Ishikawa (cell line): ENCODE measurements around the gene PBXIP1.

Source experiments
- CEBPB ChIP-seq: IDR thresholded peaks from 2 replicates; pipeline ENCODE4 v1.6.1; 2012
- CREB1 ChIP-seq: IDR thresholded peaks from 2 replicates; pipeline ENCODE4 v1.6.1; 2012; ENCODE audit warnings: low read depth
- EGR1 ChIP-seq: IDR thresholded peaks from 2 replicates; pipeline ENCODE4 v1.6.1; 2012
- EP300 ChIP-seq: IDR thresholded peaks from 2 replicates; pipeline ENCODE4 v1.6.1; 2012; ENCODE audit warnings: borderline replicate concordance
- FOXM1 ChIP-seq: IDR thresholded peaks from 2 replicates; pipeline ENCODE4 v1.6.1; 2012; ENCODE audit warnings: low read depth, borderline replicate concordance
- MAX ChIP-seq: IDR thresholded peaks from 2 replicates; pipeline ENCODE4 v1.6.1; 2012
- NFIC ChIP-seq: IDR thresholded peaks from 2 replicates; pipeline ENCODE4 v1.6.1; 2012
- RAD21 ChIP-seq: IDR thresholded peaks from 2 replicates; pipeline ENCODE4 v1.6.1; 2012; ENCODE audit warnings: low read depth
- REST ChIP-seq: IDR thresholded peaks from 2 replicates; pipeline ENCODE4 v1.6.1; 2012; ENCODE audit warnings: low read depth, mild to moderate bottlenecking
- TAF1 ChIP-seq: IDR thresholded peaks from 2 replicates; pipeline ENCODE4 v1.6.1; 2012; ENCODE audit warnings: low read depth, mild to moderate bottlenecking
- TCF12 ChIP-seq: IDR thresholded peaks from 2 replicates; pipeline ENCODE4 v1.6.1; 2012; ENCODE audit warnings: low read depth
- TEAD4 ChIP-seq: IDR thresholded peaks from 2 replicates; pipeline ENCODE4 v1.6.1; 2012
- YY1 ChIP-seq: IDR thresholded peaks from 2 replicates; pipeline ENCODE4 v1.6.1; 2012; ENCODE audit warnings: low read depth
- ZBTB7A ChIP-seq: IDR thresholded peaks from 2 replicates; pipeline ENCODE4 v1.6.1; 2012; ENCODE audit warnings: low read depth
- TF ChIP-seq, protein P1 (sequence below): IDR thresholded peaks from 2 replicates; pipeline ENCODE4 v1.6.1; 2012

PBXIP1 gene

DNA sequence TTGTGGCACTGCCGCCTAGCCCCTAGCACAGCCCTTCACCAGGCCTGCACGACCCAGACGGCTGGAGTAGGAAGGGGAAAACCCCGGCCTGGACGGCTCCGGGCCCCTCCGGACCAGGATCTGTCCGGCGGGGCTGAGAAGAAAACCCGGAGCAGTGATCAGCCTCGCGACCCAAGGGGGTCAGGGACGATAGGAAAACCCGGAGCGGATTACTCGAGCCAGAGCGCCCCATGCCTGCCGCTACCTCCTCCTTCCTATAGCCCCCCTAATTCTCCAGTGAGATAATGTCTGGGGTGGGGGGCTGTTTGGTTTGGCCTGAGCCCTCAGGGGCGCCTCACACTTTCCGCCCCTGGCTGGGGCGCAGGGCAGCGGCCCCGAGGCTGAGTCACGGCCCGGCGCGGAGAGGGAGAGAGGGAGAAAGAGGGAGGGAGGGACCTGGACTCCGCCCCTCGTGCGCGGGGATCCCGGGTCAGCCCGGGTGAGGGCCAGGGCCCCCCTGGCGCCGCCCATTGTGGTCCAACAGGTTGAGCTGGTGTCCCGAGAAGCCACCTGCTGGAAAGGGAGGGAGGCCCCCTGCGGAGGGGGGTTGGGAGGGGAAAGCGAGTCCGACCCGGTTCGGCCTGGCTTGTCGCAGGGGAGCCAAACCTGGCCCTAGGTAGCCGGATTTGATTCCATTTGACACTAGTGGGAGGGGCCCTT is 45.0 kb upstream of the PBXIP1 start:
- no peak; the same call in 1 of the 2 replicates for TF ChIP-seq TAF1
- TF ChIP-seq, protein P1, sequence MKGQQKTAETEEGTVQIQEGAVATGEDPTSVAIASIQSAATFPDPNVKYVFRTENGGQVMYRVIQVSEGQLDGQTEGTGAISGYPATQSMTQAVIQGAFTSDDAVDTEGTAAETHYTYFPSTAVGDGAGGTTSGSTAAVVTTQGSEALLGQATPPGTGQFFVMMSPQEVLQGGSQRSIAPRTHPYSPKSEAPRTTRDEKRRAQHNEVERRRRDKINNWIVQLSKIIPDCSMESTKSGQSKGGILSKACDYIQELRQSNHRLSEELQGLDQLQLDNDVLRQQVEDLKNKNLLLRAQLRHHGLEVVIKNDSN = 0 out of 2 replicates have a peak, but pooled peaks have one; percentile 29
- peak; percentile 91 for TF ChIP-seq EP300
- TF ChIP-seq REST = no peak; the same call in 1 of the 2 replicates
- peak; percentile 61 for TF ChIP-seq YY1
- TF ChIP-seq RAD21 = no peak
- peak; percentile 81 for TF ChIP-seq ZBTB7A
- TF ChIP-seq EGR1 = 0 out of 2 replicates have a peak, but pooled peaks have one; percentile 10
- TF ChIP-seq CEBPB = no peak
- TF ChIP-seq CREB1 = 0 out of 2 replicates have a peak, but pooled peaks have one; percentile 9
- TF ChIP-seq TEAD4 = peak; percentile 69
- TF ChIP-seq NFIC = peak; percentile 83
- peak; percentile 96 for TF ChIP-seq TCF12
- peak; percentile 77 for TF ChIP-seq FOXM1
- TF ChIP-seq MAX = peak; percentile 87

DNA sequence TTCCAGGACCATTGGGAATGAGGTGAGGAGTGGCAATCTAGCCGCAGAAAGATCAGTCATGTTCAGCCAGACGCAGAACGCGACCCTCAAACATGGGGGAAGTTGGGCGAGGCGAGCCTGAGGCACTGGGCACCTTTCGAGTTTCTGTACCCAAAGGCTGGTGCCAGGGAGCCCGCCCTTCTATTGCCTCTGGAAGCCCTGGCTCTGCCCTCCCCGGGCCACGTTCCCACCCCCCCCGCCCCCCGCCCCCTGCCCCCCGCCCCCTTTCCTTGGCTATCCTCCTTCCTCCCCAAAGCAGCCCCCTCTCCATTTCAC is 44.5 kb upstream of the PBXIP1 start:
- TF ChIP-seq CEBPB = no peak
- TF ChIP-seq TAF1 = no peak
- TF ChIP-seq CREB1 = no peak
- TF ChIP-seq REST = no peak

- TF ChIP-seq REST = no peak
- no peak for TF ChIP-seq ZBTB7A
- TF ChIP-seq TAF1 = no peak
- TF ChIP-seq TCF12 = no peak
- TF ChIP-seq EGR1 = no peak
- TF ChIP-seq, protein P1 = peak; percentile 13; the same call in 1 of the 2 replicates
- TF ChIP-seq YY1 = no peak
- peak; percentile 90 for TF ChIP-seq MAX
- TF ChIP-seq RAD21 = no peak
- no peak for TF ChIP-seq FOXM1
Observed at GRCh38 chr1:154999571-155000410, 43.9 kb upstream of the PBXIP1 start.

- TF ChIP-seq REST = no peak
- peak; percentile 63 for TF ChIP-seq RAD21
Observed at GRCh38 chr1:154998818-154999570, 43.1 kb upstream of the PBXIP1 start.
